Ureter (tissue), 1 donor: ENCODE measurements around the gene SIGLEC8. TPM values are rescaled to one million over a fixed set of nuclear protein-coding genes. Genes with fewer than 3 reads are reported as not detected.
"Not testable (repeated sequence)": the region's sequence is repeated elsewhere in the genome, so short reads cannot be mapped to it uniquely, and the experiment has no call there.

Source experiments
- DNase-seq: peaks from one replicate; pipeline ENCODE4 v3.0.0-alpha.2; 2020; ENCODE audit warnings: low spot score
- total RNA-seq: library from RNA; stranded (reverse); gene quantifications from one replicate; pipeline ENCODE4 v1.2.4, GENCODE V29; 2023
- donor health status: DM: yes; HTN: yes; CAD: no.

Gene SIGLEC8
- total RNA-seq, 1 donor from 2014 or later: 6.3 TPM

DNA sequence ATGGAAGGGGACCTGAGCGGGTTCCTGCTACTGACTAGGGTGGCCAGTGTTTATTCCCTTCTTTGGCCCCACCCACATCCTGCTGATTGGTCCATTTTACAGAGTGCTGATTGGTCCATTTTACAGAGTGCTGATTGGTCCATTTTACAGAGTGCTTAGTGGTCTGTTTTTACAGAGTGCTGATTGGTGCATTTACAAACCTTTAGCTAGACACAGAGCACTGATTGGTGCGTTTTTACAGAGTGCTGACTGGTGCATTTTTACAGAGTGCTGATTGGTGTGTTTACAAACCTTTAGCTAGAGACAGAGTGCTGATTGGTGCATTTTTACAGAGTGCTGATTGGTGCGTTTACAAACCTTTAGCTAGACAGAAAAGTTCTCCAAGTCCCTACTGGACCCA lies 10.7 kb downstream of the SIGLEC8 start:
- DNase-seq: not testable (repeated sequence)

DNA sequence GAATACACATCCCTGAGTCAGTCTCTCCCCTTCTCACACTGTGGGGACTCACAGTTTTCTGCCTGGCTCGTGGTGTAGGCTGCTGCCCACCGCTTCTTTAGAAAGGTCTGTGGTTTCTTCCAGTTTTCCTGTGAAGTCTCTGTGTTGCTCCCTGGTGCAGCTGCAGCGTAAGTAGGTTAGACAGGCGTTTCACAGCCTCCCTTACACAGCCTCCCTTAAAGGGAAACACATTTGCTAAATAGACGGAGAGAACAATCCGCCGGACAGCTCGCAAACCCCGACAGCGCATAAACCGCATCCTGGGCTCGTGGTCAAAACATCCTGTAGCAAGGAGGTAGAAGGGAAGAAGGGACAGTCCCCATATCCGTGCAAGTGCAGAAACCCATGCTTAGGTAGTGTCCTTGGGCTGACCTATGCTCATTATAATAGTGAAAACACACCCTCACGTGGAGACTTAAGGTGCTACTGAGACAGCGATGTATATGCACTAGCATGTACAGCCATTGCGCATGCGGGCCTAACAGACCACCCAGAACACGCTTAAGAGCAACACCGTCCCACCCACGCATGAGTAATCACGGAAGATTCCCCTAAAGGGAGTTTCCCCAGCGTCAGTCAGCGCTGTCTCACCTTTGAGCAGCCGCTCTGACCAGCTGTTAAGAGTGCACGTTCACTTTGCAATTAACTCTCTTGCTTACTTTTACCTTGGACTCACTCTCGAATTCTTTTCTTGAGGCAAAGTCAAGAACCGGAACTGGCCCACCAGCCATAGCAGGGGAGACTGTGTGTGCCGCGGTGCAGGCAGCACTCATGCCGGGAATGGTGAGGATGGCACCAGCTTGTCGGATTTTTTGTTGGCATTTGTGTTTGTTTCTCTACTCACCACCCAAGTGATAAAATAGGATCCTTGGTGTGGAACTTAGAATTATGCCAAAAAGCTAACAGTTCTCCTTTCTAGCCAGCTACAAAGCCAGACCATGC lies 16.6 kb downstream of the SIGLEC8 start:
- DNase-seq: peak; percentile 29

DNA sequence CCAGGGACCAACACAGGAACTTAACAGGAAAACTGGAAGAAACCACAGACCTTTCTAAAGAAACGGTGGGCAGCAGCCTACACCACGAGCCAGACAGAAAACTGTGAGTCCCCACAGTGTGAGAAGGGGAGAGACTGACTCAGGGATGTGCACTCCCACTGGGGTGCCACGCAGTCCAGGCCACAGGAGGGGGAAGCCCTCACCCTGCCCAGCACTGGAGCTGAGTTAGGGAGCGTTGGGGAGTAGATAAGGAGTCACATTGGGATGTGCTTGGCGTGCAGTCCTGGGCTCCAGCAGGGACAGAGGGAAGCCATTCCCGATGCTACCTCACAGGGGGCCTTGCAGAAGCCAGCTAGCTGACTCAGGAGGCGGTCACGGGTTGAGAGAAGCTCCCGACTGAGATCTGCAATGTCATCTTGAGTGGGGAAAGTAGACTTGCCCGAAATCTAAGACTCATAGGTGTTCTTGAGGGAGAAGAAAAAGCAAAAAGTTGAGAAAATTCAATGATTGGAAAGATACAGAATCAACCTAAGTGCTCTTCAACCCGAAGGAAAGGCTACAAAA lies 17.3 kb downstream of the SIGLEC8 start:
- no peak for DNase-seq

DNA sequence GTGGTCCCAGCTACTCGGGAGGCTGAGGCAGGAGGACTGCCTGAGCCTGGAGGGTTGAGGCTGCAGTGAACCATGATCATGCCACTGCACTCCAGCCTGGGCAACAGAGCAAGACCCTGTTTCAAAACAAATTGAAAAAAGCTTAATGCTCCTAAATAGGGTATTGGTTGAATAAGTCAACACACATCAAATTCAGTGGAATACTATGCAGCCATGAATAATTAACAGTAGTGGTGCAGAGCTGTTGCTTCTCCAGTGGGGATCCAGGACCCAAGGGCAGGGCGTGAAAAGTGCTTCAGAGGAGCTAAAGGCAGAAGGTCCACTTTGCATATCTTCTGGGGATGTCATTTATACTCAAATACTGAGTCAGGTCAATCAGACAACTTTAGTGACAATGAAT lies 18.2 kb downstream of the SIGLEC8 start:
- DNase-seq: no peak

DNA sequence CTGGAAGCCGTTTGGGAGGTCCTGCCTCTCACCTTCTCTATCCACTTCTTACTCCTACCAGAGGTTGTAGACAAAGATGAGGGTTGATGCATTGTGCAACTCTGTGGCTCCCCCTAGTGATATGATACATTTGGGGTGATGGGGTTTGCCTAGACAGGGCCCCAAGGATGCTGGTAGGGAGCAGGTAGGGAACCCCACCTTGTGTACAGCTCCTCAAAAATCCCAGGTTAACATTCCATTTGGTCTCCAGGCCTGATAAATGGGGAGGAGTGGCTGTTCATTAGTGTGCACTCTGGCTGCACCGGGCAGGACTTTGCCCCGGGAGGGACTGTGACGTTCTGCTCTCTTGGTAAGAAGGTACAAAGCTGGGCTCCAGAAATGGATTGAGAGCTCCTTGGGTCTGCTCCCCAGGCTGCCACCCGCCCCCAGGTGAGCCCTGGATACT lies 19.2 kb downstream of the SIGLEC8 start:
- DNase-seq: no peak

DNA sequence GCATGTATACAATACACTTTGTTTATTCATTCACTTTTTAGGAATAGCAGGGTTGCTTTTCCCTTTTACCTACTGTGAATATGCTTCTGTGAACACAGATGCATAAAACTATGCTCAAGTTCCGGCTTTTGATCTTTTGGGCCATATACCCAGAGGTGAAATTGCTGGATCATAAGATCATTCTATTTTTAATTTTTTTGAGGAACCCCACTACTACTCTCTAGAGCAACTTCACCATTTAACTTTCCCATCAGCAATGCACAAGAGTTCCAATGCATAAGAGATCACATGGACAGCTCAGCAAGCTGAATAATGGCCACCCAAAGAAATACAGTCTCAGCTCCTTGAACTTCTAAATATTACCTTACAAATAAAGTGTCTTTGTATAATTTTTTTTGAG lies 23.8 kb downstream of the SIGLEC8 start:
- no peak for DNase-seq

DNA sequence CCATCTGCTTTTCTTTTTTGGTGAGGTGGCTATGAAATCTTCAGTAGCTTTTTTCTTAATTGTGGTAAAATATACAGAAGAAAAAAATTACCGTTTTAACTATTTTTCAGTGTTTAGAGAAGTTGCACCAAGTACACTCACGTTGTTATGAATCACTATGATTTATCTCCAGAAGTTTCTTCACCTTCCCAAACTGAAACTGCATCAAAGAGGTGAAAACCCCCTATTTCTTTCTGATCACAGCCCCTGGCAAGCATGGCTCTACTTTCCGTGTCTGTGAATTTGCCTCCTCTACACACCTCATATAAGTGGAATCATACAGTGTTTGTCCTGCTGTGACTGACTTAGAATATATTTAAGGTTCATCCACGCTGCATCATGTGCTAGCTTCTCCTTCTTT lies 25.2 kb downstream of the SIGLEC8 start:
- no peak for DNase-seq

DNA sequence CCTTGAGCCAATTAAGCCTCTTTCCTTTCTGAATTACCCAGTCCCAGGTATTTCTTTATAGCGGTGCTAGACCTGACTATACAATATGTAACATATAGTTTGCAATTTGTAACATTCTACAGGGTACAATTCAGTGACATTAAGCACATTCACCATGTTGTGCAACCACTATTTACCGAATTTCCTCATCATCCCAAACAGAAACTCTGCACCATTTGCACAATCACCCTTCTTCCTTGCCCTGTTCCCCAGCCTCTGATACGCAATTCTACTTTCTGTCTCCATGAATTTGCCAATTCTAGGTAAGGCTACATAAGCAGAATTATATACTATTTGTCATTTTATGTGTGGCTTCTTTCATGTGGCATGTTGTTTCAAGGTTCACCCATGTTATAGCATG lies 27.1 kb downstream of the SIGLEC8 start:
- no peak for DNase-seq

DNA sequence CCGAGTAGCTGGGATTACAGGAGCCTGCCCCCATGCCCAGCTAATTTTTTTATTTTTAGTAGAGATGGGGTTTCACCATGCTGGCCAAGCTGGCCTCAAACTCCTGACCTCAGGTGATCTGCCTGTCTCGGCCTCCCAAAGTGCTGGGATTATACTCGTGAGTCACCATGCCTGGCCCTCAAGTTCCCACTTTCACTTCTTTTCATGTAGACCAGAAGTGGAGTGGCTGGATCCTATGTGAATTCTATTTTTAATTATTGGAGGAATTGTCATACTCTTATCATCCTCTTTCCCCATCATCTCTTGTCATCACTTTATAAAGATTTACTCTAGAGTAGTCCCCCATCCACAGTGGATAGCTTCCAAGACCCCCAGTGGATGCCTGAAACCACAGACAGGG lies 28.0 kb downstream of the SIGLEC8 start:
- no peak for DNase-seq

DNA sequence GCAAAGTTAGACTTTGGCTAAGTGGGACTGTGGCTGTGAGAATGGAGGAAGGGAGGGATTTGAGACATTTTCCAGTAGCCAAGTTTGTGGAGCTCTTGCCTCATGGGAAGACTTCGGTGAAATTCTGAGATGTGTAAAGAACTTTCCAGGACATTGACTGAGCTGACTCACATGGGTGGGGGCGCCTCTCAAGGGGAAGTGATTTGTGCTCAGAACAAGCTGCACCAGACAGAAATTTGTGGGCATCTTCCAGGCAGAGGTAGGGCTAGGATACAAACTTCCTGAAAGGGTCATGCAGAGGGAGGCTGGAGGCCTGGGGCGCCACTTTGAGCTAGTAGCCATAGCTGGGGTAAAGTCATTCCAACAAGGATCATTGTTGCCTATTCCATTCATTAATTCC lies 31.1 kb downstream of the SIGLEC8 start:
- DNase-seq: no peak

DNA sequence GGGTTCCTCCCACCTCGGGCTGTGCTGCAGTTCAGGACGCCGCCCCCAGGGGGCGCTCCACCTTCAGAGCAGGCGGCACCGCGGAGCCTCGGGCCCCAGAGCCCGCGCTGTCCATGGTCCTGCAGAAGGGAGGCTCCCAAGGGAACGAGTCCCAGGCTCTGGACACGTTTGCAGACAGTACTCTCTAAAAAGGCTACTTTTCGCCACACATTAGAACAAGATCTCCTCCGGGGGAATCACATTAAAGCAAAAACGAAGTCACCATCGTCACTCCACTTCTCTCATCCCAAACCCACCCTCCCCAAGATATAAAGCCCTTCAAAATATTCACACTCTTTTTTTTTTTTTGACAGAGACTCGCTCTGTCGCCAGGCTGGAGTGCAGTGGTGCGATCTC lies 36.2 kb downstream of the SIGLEC8 start:
- DNase-seq: peak; percentile 81

DNA sequence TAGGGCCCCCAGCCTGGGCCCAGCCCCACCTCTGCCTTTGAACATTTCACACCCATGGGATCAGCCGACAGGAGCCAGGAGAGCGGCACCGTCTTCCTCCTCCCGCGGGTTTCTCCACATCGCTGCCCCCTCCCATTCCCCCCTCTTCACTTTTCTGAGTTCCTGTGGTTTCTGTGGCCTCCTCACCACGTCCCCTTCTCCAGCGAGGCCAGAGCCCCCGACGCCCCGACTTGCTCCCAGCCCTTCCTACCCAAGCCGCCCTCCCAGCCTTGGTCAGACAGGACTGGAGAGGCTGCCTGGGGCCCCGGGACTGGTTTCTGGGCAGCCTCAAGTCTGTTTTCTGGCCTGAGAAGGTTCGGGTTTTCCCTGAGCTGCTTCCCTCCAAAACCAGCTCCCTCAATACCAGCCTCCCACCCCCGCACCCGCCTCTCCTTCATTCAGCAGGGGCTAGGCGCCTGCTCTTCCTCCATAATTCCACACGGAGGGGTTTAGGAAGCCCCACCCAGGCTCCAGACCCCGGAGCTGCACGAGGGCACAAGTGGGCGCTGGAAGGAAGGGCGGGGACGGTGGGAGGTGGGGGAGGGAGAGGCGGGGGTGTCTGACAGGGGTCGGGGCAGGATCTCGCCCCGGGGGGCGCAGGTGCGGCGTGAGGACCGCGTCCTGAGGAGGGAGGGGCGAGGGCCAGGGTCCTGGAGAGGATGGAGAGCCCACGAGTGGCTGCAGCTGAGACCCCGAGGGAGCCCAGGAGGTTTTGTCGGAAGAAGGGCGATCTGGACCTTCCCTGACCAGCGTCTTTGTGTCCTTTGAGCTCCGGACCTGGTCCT lies 36.8 kb downstream of the SIGLEC8 start:
- DNase-seq: no peak

DNA sequence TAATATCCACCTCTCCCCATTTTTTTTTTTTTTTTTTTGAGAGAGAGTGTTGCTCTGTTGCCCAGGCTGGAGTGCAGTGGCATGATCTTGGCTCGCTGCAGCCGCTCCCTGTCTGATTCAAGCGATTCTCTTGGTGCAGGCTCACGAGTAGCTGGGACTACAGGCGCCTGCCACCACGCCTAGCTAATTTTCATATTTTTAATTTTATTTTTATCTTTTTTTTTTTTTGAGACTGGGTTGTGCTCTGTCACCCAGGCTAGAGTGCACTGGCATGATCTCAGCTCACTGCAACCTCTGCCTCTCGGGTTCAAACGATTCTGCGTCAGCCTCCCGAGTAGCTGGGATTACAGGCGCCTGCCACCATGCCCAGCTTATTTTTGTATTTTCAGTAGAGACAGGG lies 37.7 kb downstream of the SIGLEC8 start:
- not testable (repeated sequence) for DNase-seq

DNA sequence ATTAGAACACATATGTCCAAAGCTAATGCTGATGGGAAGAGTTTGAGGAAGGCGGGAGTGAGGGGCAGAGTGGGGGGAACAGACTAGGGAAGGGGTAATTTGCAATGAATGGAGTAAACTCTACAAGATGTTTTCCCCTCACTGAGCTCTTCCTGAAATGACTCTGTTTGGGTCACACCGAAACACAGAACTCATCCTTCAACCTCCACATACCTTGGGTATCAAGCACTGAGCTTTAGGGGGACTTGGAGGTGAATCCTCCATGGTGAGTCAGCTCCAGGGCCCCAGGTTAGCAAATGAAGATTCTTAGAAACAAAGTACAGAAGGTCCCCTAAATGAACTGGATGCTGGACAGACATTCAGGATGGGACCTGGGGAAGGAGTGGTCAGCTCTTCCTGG lies 39.5 kb downstream of the SIGLEC8 start:
- no peak for DNase-seq

DNA sequence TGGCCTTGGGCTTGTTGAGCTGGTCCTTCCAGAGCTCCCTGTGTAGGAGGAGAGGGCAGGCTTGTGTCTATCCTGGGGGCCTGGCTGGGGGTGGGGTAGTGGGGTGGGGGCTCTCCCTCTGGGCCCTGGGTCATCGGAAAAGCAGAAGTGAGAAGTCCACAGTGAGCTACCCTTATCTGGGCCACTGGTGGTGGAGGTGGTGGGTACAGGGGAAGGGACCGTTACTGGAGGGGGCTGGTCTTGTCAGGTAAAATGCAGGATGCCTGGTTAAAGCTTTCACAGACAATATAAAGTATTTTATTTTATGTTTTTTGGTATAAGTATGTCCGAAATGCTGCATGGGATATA lies 40.5 kb downstream of the SIGLEC8 start:
- DNase-seq: no peak

DNA sequence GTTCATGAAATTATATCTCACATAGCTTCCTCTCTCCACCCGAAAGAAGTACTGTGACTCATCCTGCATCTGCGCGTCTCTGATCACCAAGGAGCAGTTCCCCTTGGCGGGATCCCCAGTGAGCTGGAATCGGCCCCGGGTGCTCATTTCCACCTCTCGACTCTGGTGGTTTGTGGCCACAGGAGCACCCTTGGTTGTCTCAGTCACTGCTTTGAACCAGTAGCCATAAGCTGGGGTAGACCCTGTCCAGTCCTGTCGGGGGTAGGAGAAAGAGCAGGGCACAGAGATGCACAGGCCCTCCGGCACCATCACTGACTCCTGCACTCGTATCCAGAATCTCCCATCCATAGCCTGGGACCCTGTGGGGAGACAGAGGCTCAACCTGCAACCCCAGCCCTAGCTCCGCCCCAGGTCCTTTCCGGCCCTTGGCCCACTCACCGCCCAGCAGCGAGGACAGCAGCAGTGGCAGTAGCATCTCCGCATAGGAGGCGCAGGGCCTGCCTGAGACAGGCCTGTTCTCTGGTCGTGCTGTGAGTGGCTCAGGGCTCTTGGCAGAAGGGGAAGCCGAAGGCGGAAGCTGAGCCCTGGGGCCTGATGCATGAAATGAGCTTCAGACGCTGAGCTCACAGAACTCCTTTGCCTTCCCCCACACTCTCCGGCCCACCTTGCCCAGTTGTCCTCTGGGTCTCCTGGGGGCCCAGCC lies 41.0 kb downstream of the SIGLEC8 start, which contains the start of gene SIGLEC10:
Gene SIGLEC10, minus strand, starts transcription at position 536 of the 703 bp plus-strand sequence. Its CDS starts 61 bp downstream, at position 475.
- no peak for DNase-seq

DNA sequence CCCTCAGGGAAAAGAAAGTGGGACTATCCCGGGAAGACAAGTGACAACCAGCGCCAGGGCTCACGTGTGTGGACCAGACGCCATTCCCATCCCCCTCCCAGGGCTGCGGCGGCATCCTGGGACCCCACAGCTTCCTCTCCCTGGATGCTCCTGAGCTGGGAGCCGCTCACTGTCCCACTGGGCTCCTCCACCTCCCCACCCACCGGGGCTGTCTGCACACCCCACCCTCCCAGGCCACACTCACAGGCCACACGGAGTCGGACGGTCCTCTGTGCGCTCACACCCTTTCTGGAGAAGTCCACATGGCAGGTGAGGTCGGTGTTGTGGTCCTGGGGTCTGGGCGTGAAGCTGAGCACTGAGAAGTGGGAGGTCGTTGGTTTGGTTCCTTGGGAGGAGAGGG lies 41.8 kb downstream of the SIGLEC8 start:
- not testable (repeated sequence) for DNase-seq

DNA sequence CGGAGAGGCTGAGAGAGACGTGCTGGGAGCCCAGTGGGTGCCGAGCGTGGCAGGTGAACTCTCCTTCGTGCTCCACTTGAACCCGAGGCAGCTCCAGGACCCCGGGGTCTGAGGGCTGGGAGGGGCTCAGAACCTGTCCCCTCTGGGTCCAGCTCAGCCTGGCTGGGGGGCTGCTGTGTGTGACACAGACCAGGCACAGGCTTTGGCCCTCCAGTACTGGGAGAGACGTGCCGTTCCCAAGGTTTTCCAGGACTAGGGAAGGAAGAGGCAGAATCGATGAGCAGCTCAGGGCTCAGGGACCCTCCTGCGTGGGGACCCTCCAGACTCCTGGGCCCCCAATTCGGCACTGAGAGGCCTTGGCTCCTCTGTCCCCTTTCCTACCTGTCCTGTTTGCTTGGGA lies 43.1 kb downstream of the SIGLEC8 start:
- no peak for DNase-seq

DNA sequence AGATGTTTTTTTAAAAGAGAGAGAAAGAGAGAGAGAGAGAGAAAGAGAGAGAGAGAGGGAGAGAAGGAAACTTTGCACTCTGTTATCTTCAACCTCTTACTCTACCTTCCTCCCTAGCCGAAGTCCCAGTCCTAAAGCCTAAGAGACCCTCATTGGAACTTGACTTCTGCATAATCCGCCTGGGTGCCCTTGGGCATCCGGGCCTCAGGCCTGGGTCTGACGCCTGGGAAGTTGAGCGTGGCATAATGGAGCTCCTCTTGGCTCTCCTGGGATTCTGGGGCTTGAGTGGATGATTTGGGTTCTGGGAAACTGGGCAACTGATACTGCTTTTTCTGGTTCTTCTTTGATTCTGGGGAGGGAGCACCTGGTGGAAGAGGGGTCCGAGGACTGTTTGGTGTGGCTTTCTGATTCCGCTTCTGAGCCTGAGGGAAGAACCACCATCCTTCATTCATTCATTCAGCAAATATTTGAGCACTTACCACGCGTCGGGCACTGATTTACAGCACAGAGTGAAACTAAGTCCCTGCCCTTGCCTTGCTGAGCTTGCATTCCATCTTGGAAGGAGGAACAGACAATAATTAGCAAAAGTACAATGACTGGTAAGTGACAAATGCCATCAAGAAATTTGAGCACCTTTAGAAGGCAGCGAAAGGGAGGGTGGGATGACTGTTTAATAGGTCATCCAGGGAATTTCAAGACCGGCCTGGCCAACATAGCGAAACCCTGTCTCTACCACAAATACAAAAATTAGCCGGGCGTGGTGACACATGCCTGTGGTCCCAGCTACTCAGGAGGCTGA lies 47.1 kb downstream of the SIGLEC8 start:
- DNase-seq: no peak

DNA sequence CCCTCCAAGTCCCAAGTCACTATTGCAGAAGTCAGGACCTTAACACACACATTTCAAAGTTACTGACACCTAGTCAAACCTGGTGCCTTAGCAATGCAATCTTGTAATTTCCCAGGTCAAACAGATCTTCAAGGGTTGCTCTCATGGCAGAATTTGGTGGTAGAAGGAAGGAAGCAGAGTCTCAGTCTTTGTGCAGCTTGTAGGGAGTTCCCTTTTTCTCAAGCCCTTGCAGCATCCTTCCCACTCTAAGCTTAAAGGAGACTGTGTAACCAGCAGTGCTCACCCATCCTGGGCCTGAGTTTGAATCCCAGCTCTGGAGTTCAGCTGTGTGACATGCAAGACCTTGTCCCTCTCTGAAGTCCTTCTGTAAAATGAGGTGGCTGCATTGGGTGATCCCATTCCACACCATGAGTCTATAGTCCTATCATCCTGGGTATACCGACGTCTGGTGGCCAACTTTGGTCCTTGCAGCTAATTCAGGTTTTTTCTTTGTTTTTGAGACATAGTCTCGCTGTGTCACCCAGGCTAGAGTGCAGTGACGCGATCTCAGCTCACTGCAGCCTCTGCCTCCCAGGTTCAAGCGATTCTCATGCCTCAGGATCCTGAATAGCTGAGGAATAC lies 50.6 kb downstream of the SIGLEC8 start:
- DNase-seq: no peak
